GM18870 (cell line): Measurements from ENCODE around the gene FGF4.

Source experiments
- ATAC-seq: cut with Tn5 transposase; IDR thresholded peaks from one replicate; pipeline ENCODE4 v1.9.1; 2021; ENCODE audit warnings: moderate library complexity; ENCODE audit not compliant: unreplicated experiment

FGF4 gene

DNA sequence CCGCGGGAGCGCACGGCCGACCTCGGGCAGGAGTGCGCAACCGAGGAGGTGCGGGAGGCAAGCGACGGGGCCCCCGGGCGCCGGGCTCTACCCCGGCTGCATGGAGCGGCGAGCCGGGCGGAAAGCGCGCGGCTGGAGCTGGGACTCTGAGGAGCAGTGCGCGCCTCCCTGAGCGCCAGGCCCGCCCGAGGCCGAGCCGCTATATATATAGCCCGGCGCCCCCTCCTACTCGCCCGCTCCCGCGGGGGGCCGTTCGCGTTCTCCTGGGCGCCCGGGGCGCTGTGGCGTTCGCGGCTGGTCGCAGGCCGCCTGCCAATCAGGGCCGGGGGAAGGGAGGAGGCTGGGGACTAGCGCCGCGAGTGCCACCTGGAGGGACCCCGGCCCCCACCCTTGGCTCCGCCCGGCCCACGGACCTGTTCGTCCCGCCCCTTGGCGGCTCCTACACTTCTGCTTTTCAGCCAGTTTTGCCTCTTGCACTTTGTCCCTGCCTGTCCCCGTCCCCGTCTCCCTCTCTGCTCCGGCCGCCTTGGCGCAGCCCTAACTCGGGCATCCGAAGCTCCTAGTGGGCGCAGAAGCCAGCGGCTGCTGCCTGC, at the start of gene FGF4:
TSS of gene FGF4 (minus strand) at position 179 of the 593 bp plus-strand sequence. CDS start 257 bp downstream, outside the sequence.
- no peak for ATAC-seq

DNA sequence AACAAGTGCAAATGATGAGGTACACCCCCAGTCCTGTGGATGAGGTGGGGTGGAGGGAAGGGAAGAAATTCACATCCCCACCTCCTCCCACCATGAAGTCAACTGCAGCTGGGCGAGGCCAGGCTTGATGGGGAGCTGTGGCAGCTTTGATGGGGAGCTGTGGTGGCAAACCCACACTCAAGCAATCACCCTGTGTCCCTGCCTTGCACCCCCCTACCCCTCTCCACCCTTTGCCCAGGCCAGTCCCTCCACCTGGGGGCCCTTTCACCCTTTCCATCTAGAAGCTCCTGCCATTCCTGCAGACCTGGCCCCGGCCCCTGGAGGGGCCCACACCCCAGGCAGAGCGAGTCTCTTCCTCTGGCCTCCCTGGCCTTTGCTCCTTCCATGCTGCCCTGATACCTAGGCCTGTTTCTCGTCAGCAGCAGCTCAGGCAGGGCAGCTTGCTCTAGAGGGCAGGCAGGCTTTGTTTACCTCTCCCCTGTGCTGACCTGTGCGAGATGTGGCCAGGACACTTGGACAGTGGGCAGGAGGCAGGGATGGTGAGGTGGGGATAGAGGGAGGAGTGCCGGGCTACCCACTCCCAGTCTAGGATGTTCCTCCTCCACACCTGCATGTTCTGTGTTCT, 48.6 kb upstream of the FGF4 start:
- ATAC-seq, result no peak

- ATAC-seq, result no peak
Observed at GRCh38 chr11:69822676-69823494, 47.7 kb upstream of the FGF4 start.

DNA sequence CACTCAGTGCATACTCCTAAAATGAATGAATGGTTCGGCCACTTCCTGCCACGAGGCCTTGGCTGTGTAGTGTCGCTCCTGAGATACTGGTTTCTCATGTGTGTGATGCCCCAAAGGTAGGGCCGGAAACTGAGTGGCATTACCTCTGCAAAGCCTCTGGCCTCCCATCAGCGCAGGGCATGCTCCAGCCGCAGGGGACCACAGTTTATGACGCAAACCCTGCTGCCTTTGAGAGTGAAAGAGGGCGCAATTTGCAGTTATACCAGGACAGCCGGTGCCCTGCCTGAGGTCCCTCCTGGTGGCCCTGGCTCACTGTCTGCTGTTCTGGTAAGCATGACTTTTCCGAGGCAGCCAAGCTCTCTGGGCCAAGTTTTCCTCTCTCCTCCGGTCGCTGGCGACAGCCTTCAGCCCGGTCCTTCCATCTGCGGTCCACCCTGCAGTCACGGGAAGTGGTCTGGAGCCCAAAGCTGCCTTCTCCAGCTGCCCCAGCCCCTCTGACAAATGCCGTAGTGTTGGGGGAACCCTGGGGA, 46.4 kb upstream of the FGF4 start:
- ATAC-seq, result no peak

DNA sequence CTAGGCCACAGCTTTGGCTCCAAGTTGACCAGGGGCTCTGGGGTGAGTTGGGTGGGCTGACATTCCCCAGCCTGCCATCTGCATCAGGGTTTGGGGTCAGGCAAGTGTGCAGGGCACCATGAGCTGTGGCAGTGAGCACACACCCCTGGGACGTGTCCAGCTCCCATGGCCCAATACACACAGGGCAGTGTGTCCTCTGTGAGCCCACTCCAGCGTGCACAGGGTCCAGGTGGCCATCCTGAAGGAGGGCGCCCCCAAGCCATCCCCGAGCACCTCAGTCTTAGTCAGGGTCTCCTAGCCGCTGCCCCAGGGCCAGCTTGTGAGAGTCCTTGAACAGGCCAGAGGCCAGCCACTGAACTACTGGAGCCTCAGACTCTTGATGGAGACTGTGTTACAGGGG, 45.3 kb upstream of the FGF4 start:
- ATAC-seq, result no peak

GRCh38 chr11:69819541-69820070, 44.5 kb upstream of the FGF4 start:
- no peak for ATAC-seq

- ATAC-seq, result no peak
Observed at GRCh38 chr11:69818603-69819441, 43.7 kb upstream of the FGF4 start, which contains the start of gene FGF3. Gene FGF3 (minus strand): TSS chr11:69819416. CDS start chr11:69818933, 483 bp downstream.

GRCh38 chr11:69818231-69818602, 43.1 kb upstream of the FGF4 start:
- ATAC-seq, result no peak

- no peak for ATAC-seq
Observed at GRCh38 chr11:69817265-69818230, 42.4 kb upstream of the FGF4 start.

- no peak for ATAC-seq
Observed at GRCh38 chr11:69816671-69817070, 41.5 kb upstream of the FGF4 start.

GRCh38 chr11:69815973-69816372, 40.8 kb upstream of the FGF4 start:
- ATAC-seq, result no peak

DNA sequence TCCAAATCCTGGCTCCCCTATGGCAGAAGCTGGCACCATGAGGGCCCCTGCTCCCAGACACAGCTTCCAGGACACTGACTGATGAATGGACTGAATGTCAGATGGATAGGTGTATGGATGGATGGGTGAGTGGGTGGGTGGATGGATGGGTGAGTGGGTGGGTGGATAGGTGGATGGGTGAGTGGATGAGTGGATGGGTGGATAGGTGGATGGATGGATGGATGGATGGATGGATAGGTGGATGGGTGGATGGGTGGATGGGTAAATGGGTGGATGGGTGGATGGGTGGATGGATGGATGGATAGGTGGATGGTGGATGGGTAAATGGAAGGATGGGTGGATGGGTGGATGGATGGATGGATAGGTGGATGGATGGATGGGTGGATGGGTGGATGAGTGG, 39.8 kb upstream of the FGF4 start:
- no peak for ATAC-seq

DNA sequence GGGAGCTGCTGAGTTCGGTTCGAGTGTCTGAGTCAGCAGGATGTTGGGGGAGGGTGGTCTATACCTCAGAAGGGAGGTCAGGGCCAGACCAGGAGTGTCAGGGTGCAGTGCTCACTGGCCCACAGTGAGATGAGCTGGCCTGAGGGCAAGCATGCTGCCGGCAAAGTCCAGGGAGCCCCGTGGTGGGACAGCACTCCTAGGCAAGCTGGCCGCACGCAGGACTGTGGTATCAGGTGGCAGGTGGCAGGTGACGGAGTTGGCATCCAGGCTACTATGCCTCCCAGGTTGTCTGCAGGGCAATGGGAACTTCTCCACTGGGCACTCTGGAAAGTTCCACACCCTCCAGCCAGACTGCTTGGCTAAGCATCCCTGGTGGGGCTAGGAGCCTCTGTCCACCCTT, 39.3 kb upstream of the FGF4 start:
- no peak for ATAC-seq

DNA sequence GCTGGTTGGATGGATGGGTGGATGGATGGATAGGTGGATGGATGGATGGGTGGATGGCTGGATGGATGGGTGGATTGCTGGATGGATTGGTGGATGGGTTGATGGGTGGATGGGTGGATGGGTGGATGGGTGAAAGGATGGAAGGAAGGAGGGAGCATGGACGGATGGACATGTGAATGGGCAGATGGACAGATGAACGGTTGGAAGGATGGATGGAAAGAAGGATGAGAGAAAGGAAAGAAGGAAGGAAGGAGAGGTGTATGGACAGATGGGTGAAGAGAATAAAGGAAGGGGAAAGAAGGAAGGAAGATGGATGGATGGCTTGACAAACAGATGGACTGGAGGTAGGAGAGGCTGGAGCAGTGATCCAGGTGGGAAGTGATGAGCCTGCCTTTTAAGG, 38.7 kb upstream of the FGF4 start:
- no peak for ATAC-seq

- ATAC-seq, result no peak
Observed at GRCh38 chr11:69812946-69813345, 37.8 kb upstream of the FGF4 start.

DNA sequence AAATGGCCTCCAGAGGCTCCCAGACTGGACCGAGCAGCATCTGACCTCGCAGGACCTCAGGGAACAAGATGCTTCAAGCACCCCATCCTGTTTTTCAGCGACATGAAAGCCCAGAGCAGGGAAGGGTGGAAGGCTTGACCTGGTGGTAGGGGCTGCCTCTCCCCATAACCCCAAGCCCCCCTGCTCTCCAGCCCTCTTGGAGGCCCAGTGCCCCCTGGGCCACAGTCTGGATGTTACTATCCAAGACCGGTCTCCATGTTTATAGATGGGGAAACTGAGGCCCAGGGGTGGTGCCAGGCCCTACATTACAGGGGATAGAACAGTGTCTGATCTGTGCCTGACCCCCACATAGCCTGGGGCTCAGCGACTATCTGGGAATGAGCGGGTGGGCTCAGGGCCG, 37.1 kb upstream of the FGF4 start:
- ATAC-seq, result no peak

- ATAC-seq, result no peak
Observed at GRCh38 chr11:69811431-69811830, 36.3 kb upstream of the FGF4 start.

DNA sequence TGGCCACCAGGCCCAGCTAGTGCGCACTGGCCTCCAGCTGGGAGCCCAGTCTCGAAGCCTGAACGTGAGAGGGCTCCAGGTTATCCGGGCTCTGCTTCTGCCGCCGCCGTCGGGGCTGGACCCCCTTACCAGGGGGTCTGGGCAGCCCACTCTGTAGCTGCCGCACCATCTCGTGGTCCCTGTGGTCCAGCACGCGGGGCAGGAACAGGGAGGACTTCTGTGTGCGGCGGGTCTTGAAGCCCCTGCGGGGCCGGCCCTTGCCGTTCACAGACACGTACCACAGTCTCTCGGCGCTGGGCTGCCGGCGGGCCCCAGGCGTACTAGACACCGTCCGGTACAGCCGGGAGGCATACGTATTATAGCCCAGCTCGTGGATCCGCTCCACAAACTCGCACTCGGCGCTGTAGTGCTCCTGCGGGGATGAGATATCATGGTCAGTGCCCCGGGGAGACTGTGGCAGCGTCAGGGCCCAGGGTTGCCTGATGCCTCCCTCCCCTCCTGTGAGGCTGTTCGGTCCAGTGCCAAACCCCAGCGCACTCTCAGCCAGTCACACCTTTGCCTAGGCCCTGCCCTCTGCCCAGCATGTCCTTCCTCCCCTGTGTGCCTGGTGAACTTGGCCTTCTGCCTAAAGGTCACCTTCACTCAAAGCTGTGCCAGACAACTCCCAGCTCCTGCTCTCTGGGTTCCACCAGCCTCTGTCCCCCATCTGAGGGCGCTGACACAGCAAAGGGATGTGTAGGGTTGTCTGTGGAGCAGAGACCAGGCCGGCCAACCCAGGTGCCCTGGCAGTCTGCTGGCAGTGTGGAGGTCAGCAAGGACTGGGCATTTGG, 35.4 kb upstream of the FGF4 start:
- no peak for ATAC-seq

DNA sequence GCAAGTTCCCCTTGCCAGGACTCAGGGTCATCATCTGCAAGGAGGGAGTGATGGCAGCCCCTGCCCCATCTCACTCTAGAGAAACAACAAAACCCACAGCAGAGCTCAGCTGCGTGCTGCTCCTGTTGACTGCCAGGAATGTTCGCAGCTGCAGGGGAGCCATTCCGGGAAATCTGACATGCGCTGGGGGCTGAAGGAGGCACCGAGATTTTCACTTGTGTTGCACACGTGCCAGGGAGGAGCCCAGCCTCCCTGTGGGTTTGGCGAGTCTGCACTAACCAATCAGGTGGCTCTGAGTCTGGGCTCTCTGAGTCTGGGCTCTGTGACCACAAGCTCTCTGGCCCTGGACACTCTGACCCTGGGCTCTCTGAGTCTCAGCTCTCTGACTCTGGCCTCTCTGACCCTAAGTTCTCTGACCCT, 33.5 kb upstream of the FGF4 start:
- no peak for ATAC-seq
